Central memory CD4-positive, alpha-beta T cell (primary cell): ENCODE data around the gene ENG.
"Not testable (repeated sequence)": the region's sequence is repeated elsewhere in the genome, so short reads cannot be mapped to it uniquely, and the experiment has no call there.

Experiments used
- DNase-seq: peaks from one replicate; pipeline ENCODE4 v3.0.0; 2022

The ENG gene

GRCh38 chr9:127878001-127878651 is 23.7 kb upstream of the ENG start:
- no peak for DNase-seq

- DNase-seq, result no peak
Observed at GRCh38 chr9:127877566-127877998, 23.1 kb upstream of the ENG start, which contains the start of gene AK1. TSS of gene AK1 (minus strand) at chr9:127877675. CDS start at chr9:127874617, 3,058 bp downstream.

- no peak for DNase-seq
Observed at GRCh38 chr9:127876764-127877562, 22.5 kb upstream of the ENG start.

GRCh38 chr9:127876026-127876763 is 21.7 kb upstream of the ENG start:
- DNase-seq, result no peak

- DNase-seq, result no peak
Observed at GRCh38 chr9:127875306-127875966, 21.0 kb upstream of the ENG start.

- DNase-seq, result no peak
Observed at GRCh38 chr9:127874301-127875221, 20.1 kb upstream of the ENG start.

GRCh38 chr9:127873886-127874285 is 19.4 kb upstream of the ENG start:
- DNase-seq, result no peak

GRCh38 chr9:127873223-127873691 is 18.8 kb upstream of the ENG start:
- DNase-seq, result no peak

- DNase-seq, result no peak
Observed at GRCh38 chr9:127872369-127873222, 18.1 kb upstream of the ENG start.

GRCh38 chr9:127871531-127871930 is 17.1 kb upstream of the ENG start:
- no peak for DNase-seq

- DNase-seq, result no peak
Observed at GRCh38 chr9:127870887-127871286, 16.4 kb upstream of the ENG start.

GRCh38 chr9:127870153-127870491 is 15.7 kb upstream of the ENG start:
- DNase-seq, result not testable (repeated sequence)

- DNase-seq, result peak; percentile 58
Observed at GRCh38 chr9:127869310-127870152, 15.1 kb upstream of the ENG start.

- no peak for DNase-seq
Observed at GRCh38 chr9:127868278-127868902, 13.9 kb upstream of the ENG start.

- DNase-seq, result no peak
Observed at GRCh38 chr9:127867356-127868277, 13.2 kb upstream of the ENG start.

GRCh38 chr9:127866535-127866934 is 12.1 kb upstream of the ENG start:
- DNase-seq, result no peak

- DNase-seq, result peak; percentile 48
Observed at GRCh38 chr9:127865645-127866464, 11.4 kb upstream of the ENG start.
